Muscle layer of duodenum (tissue), 2 donors: Measurements from ENCODE around the gene SIRT2.
A peak's percentile ranks its signal among the peaks of the same experiment; 100 is the strongest.

Experiments used
- H3K27ac ChIP-seq: one replicate; pipeline ENCODE4 v1.7.0; 2013; ENCODE audit warnings: mild to moderate bottlenecking, low read length
- H3K27me3 ChIP-seq: one replicate; pipeline ENCODE4 v1.7.0; 2013; ENCODE audit warnings: low read depth, mild to moderate bottlenecking, control low read depth, low read length
- H3K36me3 ChIP-seq, 2 donors: one replicate each; pipeline ENCODE4 v1.7.0; 2013; ENCODE audit warnings: low read length in 2 of 2, control low read depth in 1 of 2, mild to moderate bottlenecking in 1 of 2; ENCODE audit not compliant: insufficient read depth in 2 of 2, control insufficient read depth in 1 of 2
- H3K4me1 ChIP-seq, 2 donors: one replicate each; pipeline ENCODE4 v1.7.0; 2013; ENCODE audit warnings: low read length in 2 of 2, mild to moderate bottlenecking in 2 of 2, control low read depth in 1 of 2, moderate library complexity in 1 of 2; ENCODE audit not compliant: insufficient read depth in 2 of 2, control insufficient read depth in 1 of 2
- H3K4me3 ChIP-seq, 2 donors: one replicate each; pipeline ENCODE4 v1.7.0; 2013; ENCODE audit warnings: low read length in 2 of 2, low read depth in 1 of 2, mild to moderate bottlenecking in 1 of 2
- H3K9me3 ChIP-seq, 2 donors: one replicate each; pipeline ENCODE4 v1.7.0; 2013; ENCODE audit warnings: low read length in 2 of 2, control low read depth in 1 of 2, mild to moderate bottlenecking in 1 of 2; ENCODE audit not compliant: control insufficient read depth in 1 of 2
- donor health status: healthy.

SIRT2 gene

DNA sequence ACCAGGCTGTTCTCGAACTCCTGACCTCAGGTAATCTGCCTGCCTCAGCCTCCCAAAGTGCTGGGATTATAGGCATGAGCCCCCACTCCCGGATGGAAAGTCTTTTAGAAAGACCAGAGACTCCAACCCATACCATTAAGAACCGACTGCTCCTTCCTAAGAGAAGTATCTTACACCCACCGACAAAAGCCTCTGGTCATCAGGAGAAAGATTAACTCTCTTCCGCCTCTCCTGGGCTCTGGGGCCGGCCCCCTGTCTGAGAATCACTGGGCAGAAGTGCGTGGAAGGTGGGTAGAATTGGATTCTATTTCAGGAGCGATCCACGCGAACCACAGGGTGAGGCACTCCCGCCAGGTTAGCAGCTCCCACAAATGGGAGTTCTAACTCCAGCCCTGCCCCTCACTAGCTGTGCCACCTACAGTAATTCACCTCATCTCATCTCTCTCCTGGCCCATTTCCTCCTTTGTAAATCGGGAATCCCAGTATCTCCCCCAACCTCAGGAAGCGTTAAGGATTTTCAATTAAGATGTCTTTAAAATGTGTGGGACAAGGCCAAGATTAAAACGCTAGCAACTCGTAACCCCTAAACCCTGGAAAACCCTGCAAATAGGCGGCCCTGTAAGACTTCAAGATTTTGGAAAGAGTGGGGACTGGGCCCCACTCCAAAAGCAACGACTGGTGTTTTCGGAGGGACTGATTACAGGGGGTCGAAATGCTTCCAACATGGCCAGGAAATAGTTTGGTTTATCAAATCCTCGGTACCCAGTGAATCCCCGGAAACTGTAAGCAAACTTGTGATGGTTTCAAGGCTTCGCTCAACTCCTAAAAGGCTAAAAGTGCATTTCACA is 50.9 kb downstream of the SIRT2 start:
- H3K36me3 ChIP-seq: peaks cover 34 to 44% of the 10 kb centered on the region in 2 donors
- H3K27me3 ChIP-seq: no peaks in the 10 kb centered on the region
- H3K27ac ChIP-seq: peak overlapping the region; percentile 93
- H3K4me1 ChIP-seq: peaks cover 12 to 45% of the 10 kb centered on the region in 2 donors
- H3K9me3 ChIP-seq: no peaks in the 10 kb centered on the region
- peak overlapping the region; percentile 78 to 80 for H3K4me3 ChIP-seq

GRCh38 chr19:38846097-38846496 is 53.3 kb downstream of the SIRT2 start:
- Histone ChIP-seq H3K9me3 (no peaks in the 10 kb centered on the region), H3K36me3 (peaks cover 59 to 68% of the 10 kb centered on the region in 2 donors), H3K27me3 (no peaks in the 10 kb centered on the region), H3K27ac (no peak overlapping the region), H3K4me3 (no peak overlapping the region), H3K4me1 (peaks cover 9 to 37% of the 10 kb centered on the region in 2 donors)

- Histone ChIP-seq H3K36me3 (peaks cover 65 to 74% of the 10 kb centered on the region in 2 donors), H3K4me1 (peaks cover 9 to 33% of the 10 kb centered on the region in 2 donors)
Observed at GRCh38 chr19:38845374-38846024, 53.9 kb downstream of the SIRT2 start.

DNA sequence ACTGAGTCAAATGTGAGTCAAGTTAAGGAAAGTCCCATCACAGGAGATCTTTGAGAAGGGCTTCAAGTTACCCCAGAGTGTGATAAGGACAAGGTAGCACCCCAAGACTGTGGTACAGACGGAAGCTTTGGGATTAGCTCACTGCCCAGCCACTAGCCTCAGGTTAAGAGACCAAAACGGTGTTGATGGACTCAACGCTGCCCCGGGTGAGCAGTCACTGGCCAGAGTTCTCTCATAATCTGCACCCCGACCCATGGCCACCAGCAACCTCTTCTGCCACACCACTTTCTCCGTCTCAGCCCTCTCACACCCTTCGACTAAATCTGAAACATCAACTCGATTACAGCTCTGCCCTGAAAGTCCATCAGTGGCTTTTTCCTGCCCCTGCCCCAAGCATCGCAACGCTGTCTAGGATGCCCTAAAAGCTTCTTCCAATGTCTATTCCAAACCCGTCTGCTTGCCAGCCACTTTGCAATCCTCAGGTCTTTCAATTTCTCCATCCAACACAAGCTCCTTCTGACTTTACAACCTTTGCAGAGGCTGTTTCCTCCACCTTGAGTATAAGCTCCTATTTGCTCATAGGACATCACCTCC is 55.2 kb downstream of the SIRT2 start:
- H3K4me1 ChIP-seq: peaks cover 9 to 33% of the 10 kb centered on the region in 2 donors
- H3K36me3 ChIP-seq: peaks cover 71 to 82% of the 10 kb centered on the region in 2 donors
- no peaks in the 10 kb centered on the region for H3K27me3 ChIP-seq
- H3K9me3 ChIP-seq: no peaks in the 10 kb centered on the region
- no peak overlapping the region for H3K27ac ChIP-seq
- no peak overlapping the region for H3K4me3 ChIP-seq

More at GRCh38 chr19:38845374-38846024, 53.9 kb downstream of the SIRT2 start:
- H3K27ac ChIP-seq: no peak overlapping the region
- no peaks in the 10 kb centered on the region for H3K9me3 ChIP-seq
- H3K27me3 ChIP-seq: no peaks in the 10 kb centered on the region
- H3K4me3 ChIP-seq: no peak overlapping the region

- Histone ChIP-seq H3K27ac (no peak overlapping the region), H3K4me3 (no peak overlapping the region), H3K27me3 (no peaks in the 10 kb centered on the region), H3K36me3 (peaks cover 80 to 87% of the 10 kb centered on the region in 2 donors), H3K9me3 (no peaks in the 10 kb centered on the region), H3K4me1 (peaks cover 3 to 25% of the 10 kb centered on the region in 2 donors)
Observed at GRCh38 chr19:38843175-38843758, 56.2 kb downstream of the SIRT2 start.

GRCh38 chr19:38842439-38843174 is 56.8 kb downstream of the SIRT2 start:
- Histone ChIP-seq H3K4me3 (no peak overlapping the region), H3K4me1 (peaks cover 0 to 19% of the 10 kb centered on the region in 2 donors), H3K27ac (no peak overlapping the region), H3K9me3 (no peaks in the 10 kb centered on the region), H3K36me3 (peaks cover 86 to 94% of the 10 kb centered on the region in 2 donors), H3K27me3 (no peaks in the 10 kb centered on the region)

GRCh38 chr19:38841787-38842438 is 57.5 kb downstream of the SIRT2 start:
- Histone ChIP-seq H3K36me3 (peaks cover 88 to 94% of the 10 kb centered on the region in 2 donors), H3K4me3 (no peak overlapping the region), H3K9me3 (no peaks in the 10 kb centered on the region), H3K27me3 (no peaks in the 10 kb centered on the region), H3K4me1 (peaks cover 0 to 12% of the 10 kb centered on the region in 2 donors), H3K27ac (no peak overlapping the region)

DNA sequence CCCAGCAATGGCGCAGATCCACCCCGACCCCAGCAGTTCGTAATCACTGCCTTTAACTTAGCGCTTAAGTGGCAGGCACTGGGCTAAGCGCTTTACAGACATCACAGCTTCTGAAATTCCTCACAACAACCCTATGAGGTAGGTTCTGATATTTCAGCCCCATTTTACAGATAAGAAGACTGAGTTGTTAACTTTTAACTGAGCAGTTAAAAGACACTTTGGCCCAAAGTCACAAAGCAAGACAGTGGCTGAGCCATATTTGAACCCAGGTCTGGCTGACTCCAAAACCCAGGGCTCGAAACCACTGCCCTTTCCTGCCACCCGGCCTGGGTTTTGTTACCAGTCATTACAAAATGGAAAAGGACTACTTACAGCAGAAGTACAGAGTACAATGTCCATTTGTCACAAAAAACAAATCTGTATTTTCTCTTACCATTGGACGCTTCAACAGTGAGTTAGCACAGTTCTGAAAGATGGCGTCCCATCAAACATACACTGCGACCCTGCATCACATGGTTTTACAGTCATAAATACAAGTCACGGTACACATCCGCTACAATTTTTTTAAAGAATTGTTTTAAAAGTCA is 58.1 kb downstream of the SIRT2 start:
- H3K36me3 ChIP-seq: peaks cover 91 to 97% of the 10 kb centered on the region in 2 donors
- no peaks in the 10 kb centered on the region for H3K9me3 ChIP-seq
- no peak overlapping the region for H3K27ac ChIP-seq
- H3K4me1 ChIP-seq: peaks cover 0 to 10% of the 10 kb centered on the region in 2 donors
- no peak overlapping the region for H3K4me3 ChIP-seq
- H3K27me3 ChIP-seq: no peaks in the 10 kb centered on the region

GRCh38 chr19:38840583-38840968 is 58.8 kb downstream of the SIRT2 start:
- peaks cover 89 to 95% of the 10 kb centered on the region in 2 donors for H3K36me3 ChIP-seq
- peaks cover 0 to 3% of the 10 kb centered on the region in 2 donors for H3K4me1 ChIP-seq

More at GRCh38 chr19:38840583-38840968, 58.8 kb downstream of the SIRT2 start:
- Histone ChIP-seq H3K27me3 (no peaks in the 10 kb centered on the region), H3K4me3 (no peak overlapping the region), H3K27ac (no peak overlapping the region), H3K9me3 (no peaks in the 10 kb centered on the region)
